Omental fat pad (tissue), 4 donors: ENCODE data around the gene NEK6. TPM values are rescaled to one million over a fixed set of nuclear protein-coding genes. Genes with fewer than 3 reads are reported as not detected.

Experiments used
- ATAC-seq: fragments of 150-250 bp; one replicate; pipeline ENCODE4 v1.9.1; 2016; ENCODE audit warnings: mild to moderate bottlenecking, moderate library complexity; ENCODE audit not compliant: low FRiP score
- DNase-seq: peaks from one replicate; pipeline ENCODE4 v3.0.0-alpha.2; 2019; ENCODE audit warnings: low spot score
- CTCF ChIP-seq, 3 donors: fragments of 450-650 bp; IDR thresholded peaks; one replicate each; pipeline ENCODE4 v1.5.1; 2016 to 2017; ENCODE audit warnings: antibody characterized with exemption in 3 of 3, mild to moderate bottlenecking in 3 of 3, moderate library complexity in 2 of 3
- total RNA-seq, 4 donors: library from RNA; depleted of rRNA; stranded (reverse); fragments of >200 nt; gene quantifications; one replicate each; pipeline ENCODE4 v1.1.0, GENCODE V29; 2016

NEK6 gene
- total RNA-seq, 4 donors from 2014 or later: 11.8 to 52.1 (median 29.0) TPM

GRCh38 chr9:124392254-124392870 lies 134.6 kb downstream of the NEK6 start:
- no peak for TF ChIP-seq CTCF (IDR thresholded peaks at IDR 0.05)
- no peak for DNase-seq
- no peak for ATAC-seq

DNA sequence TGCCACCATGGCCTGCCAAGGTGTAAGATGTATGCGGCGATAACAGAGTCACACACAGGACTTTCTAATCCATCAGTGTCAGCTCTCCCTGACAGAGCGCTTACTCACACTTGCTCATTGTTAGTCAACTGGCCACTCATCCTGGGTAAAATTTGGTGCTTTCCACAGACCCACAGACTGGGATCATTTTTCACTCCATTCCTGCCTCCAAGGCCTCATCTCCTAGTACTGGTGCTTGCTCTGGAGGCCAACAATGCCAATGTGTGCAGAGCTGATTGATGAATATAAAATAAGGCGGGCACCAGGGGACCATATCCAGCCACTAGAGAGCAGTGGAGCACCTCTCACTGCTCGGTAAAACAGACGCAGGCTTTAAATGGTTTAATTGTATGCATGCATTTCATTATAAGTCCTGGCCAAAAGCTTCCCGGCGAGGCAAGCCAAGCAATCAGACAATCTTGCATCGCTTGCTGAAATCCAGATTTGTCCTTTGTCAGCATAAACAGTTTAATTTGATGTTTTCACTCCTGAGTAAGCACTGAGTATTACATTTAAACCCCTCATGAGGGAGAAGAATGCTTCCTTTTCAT lies 135.2 kb downstream of the NEK6 start:
- TF ChIP-seq CTCF (IDR thresholded peaks at IDR 0.05): no peak
- DNase-seq (no peak), ATAC-seq (no peak)

- no peak for TF ChIP-seq CTCF (IDR thresholded peaks at IDR 0.05)
- DNase-seq (no peak), ATAC-seq (no peak)
Observed at GRCh38 chr9:124394167-124394566, 136.4 kb downstream of the NEK6 start.

- ATAC-seq (no peak), DNase-seq (no peak)
- TF ChIP-seq CTCF (IDR thresholded peaks at IDR 0.05): no peak
Observed at GRCh38 chr9:124394596-124394995, 136.8 kb downstream of the NEK6 start.

DNA sequence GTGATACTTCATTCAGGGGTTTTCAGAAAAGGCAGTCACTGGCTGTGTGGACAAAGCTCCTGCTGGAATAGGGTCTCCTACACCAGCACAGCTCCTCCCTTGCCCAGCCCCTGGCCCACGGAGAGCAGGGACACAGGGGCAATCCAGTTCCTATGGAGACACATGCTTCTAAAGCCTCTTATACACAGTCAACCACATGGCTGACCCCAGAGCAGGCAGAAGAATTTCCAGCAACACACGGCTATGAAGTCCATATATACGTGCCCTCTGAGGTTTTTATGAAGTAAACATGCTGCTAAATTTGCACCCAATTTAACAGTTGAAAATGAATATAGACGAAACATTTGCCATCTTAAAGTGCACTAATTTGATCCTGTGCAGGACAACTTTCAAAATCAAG lies 138.1 kb downstream of the NEK6 start:
- ATAC-seq: no peak
- no peak for TF ChIP-seq CTCF (IDR thresholded peaks at IDR 0.05)
- DNase-seq: no peak

DNA sequence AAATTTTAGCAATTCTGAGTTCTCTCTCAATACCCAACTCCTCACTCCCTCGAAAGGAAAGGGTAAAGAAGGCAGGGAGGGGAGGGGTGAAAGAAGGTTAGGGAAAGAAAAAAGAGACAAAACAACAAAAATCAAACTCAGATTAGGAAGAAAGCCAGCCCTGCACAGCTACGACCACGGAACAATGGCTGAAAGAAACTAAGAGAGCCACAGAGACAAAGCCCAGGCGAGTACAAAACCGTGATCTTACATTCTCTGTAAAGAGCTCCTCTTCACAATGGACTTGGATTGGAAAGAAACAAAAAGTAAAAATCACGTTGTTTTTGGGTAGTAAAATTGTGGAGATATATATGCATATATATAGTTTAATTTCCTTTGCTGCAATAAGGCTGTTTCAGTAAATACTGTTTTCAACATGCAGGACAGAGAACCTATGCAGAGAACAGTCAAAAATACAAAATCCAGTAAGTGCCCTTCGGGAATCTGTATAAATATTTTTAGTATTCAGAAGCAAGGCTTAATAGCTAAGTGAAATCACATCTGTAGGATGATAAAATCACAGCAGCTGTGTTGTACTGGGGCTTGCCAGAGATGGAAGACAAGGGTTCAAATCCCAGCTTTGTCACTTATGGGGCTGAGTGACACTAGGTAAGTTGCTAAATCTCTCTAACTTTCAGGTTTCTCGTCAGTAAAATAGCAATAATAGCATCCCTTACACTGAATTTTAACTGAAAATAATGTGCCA lies 140.6 kb downstream of the NEK6 start:
- no peak for ATAC-seq
- TF ChIP-seq CTCF (IDR thresholded peaks at IDR 0.05): no peak
- no peak for DNase-seq
